Endothelial cell of umbilical vein (primary cell): ENCODE results near the gene USP12. TPM values are rescaled to one million over a fixed set of nuclear protein-coding genes. Genes with fewer than 3 reads are reported as not detected.

ENCODE experiments used
- BruUV-seq: library from RNA; stranded (reverse); fragments of 400-500 nt; replicated peaks from 2 replicates; lab custom pipeline; 2021; lab: Mats Ljungman, UMichigan
- CTCF ChIA-PET: fragments of 300-600, 350-600 bp; sonication (Branson Sonifier 250); formaldehyde crosslinking; loops from one replicate; lab custom pipeline; 2021; ENCODE audit warnings: antibody characterized with exemption, inconsistent platforms; lab: Charles Lee
- POLR2A ChIA-PET: fragments of 300-600, 350-600 bp; sonication (Branson Sonifier 250); formaldehyde crosslinking; loops from one replicate; lab custom pipeline; 2021; ENCODE audit warnings: antibody characterized with exemption, inconsistent platforms; lab: Charles Lee
- DNase-seq: peaks from one replicate; pipeline ENCODE4 v3.0.0-alpha.2; 2011; ENCODE audit warnings: low read depth, low spot score
- FAIRE-seq: peaks from 2 replicates; lab custom pipeline; 2011; peaks lifted over from hg19 to GRCh38; lab: Jason Lieb, UNC
- H2AFZ ChIP-seq: 2 replicates; pipeline ENCODE4 v1.6.0; 2012; ENCODE audit warnings: low read depth, low read length, control low read depth, inconsistent platforms
- H3K27ac ChIP-seq: 2 replicates; pipeline ENCODE4 v1.5.1; 2011; ENCODE audit warnings: low read depth, mild to moderate bottlenecking, control low read depth, low read length, moderate library complexity; ENCODE audit not compliant: insufficient read depth
- H3K27me3 ChIP-seq, 2 experiments: 2 replicates each; pipeline versions ENCODE4 v1.6.0 to v1.6.1; 2011; ENCODE audit warnings: low read length in 2 of 2, mixed read lengths in 1 of 2; ENCODE audit not compliant: control insufficient read depth in 2 of 2, insufficient read depth in 2 of 2
- H3K36me3 ChIP-seq, 2 experiments: 2 replicates in 1 of 2; 3 replicates in 1 of 2; pipeline ENCODE4 v1.5.1; 2011; ENCODE audit warnings: low read length in 2 of 2, mild to moderate bottlenecking in 1 of 2, moderate library complexity in 1 of 2; ENCODE audit not compliant: control insufficient read depth in 2 of 2, insufficient read depth in 2 of 2; ENCODE audit errors: extremely low read depth in 1 of 2
- H3K4me1 ChIP-seq: 3 replicates; pipeline ENCODE4 v1.5.1; 2011; ENCODE audit warnings: mild to moderate bottlenecking, low read length; ENCODE audit not compliant: control insufficient read depth, insufficient read depth; ENCODE audit errors: extremely low read depth
- H3K4me2 ChIP-seq: 2 replicates; pipeline ENCODE4 v1.6.1; 2011; ENCODE audit warnings: low read length, control low read depth, mixed read lengths; ENCODE audit not compliant: insufficient read depth
- H3K4me3 ChIP-seq, 3 experiments: fragments of 200-600 bp in 1 of 3; sonication (generic), shearing (Covaris generic) in 1 of 3; replicated peaks in 1 of 3; 2 replicates each; pipeline ENCODE4 v1.5.1; 2011 to 2016; ENCODE audit warnings: control low read depth in 3 of 3, low read length in 3 of 3, mild to moderate bottlenecking in 2 of 3, inconsistent platforms in 1 of 3, low read depth in 1 of 3, moderate library complexity in 1 of 3; ENCODE audit not compliant: insufficient read depth in 1 of 3
- H3K79me2 ChIP-seq: 2 replicates; pipeline ENCODE4 v1.6.0; 2012; ENCODE audit warnings: low read length, inconsistent platforms; ENCODE audit not compliant: control insufficient read depth, insufficient read depth
- H3K9ac ChIP-seq: replicated peaks from 2 replicates; pipeline ENCODE3; 2011; ENCODE audit warnings: low read length, control low read depth; ENCODE audit not compliant: insufficient read depth; ENCODE audit errors: extremely low read depth
- H3K9me1 ChIP-seq: replicated peaks from 3 replicates; pipeline ENCODE4 v1.6.0; 2011; ENCODE audit warnings: mild to moderate bottlenecking, low read length; ENCODE audit not compliant: control insufficient read depth, insufficient read depth; ENCODE audit errors: extremely low read depth
- H3K9me3 ChIP-seq: replicated peaks from 2 replicates; pipeline ENCODE4 v1.5.1; 2012; ENCODE audit warnings: low read length, inconsistent platforms; ENCODE audit not compliant: control insufficient read depth, insufficient read depth
- H4K20me1 ChIP-seq: replicated peaks from 2 replicates; pipeline ENCODE3; 2011; ENCODE audit warnings: mild to moderate bottlenecking, low read length; ENCODE audit not compliant: control insufficient read depth, insufficient read depth; ENCODE audit errors: extremely low read depth
- EZH2 ChIP-seq: IDR thresholded peaks from 2 replicates; pipeline ENCODE4 v1.6.1; 2012; ENCODE audit warnings: borderline replicate concordance, low read depth, mild to moderate bottlenecking, moderate library complexity, low read length, inconsistent platforms; ENCODE audit not compliant: severe bottlenecking
- FOS ChIP-seq: IDR thresholded peaks from 2 replicates; pipeline ENCODE4 v1.6.1; 2011; ENCODE audit warnings: mild to moderate bottlenecking, low read length, moderate library complexity, borderline replicate concordance; ENCODE audit not compliant: insufficient read depth
- GATA2 ChIP-seq: IDR thresholded peaks from 2 replicates; pipeline ENCODE4 v1.7.0; 2011; ENCODE audit warnings: low read depth, mild to moderate bottlenecking, moderate library complexity, mixed read lengths, low read length; ENCODE audit not compliant: insufficient read length, insufficient read depth
- MYC ChIP-seq: IDR thresholded peaks from one replicate; pipeline ENCODE4 v1.6.1; 2011; ENCODE audit warnings: mild to moderate bottlenecking, low read depth, low read length
- POLR2A ChIP-seq: IDR thresholded peaks from 2 replicates; pipeline ENCODE4 v1.6.1; 2012; ENCODE audit warnings: low read depth, mild to moderate bottlenecking, control low read depth, low read length
- POLR2AphosphoS5 ChIP-seq: IDR thresholded peaks from 2 replicates; pipeline ENCODE4 v1.6.1; 2012; ENCODE audit warnings: low read depth, mild to moderate bottlenecking, control low read depth, low read length, moderate library complexity; ENCODE audit not compliant: insufficient read depth
- dilution Hi-C: fragments of 300-500 bp; cut with MboI; formaldehyde crosslinking; loops from one replicate; pipeline ENCODE4 v1.15.0; 2019; ENCODE audit warnings: low sequenced_read_pairs; ENCODE audit not compliant: extremely low pct_ligation_motif_present
- intact Hi-C: fragments of 100-400 bp; cut with micrococcal nuclease; formaldehyde crosslinking; loops from one replicate; pipeline ENCODE4 v1.10.0; 2022
- polyA plus RNA-seq, 4 experiments: library from polyadenylated mRNA; depleted of rRNA in 3 of 4; stranded (reverse) in 3 of 4; unstranded in 1 of 4; fragments of >200 nt; gene quantifications; 2 replicates each; pipeline versions ENCODE4 v1.2.1 to v1.2.3, GENCODE V29; 2011 to 2012; ENCODE audit warnings: missing spikeins in 1 of 4
- total RNA-seq: library from RNA; stranded (reverse); gene quantifications from 2 replicates; pipeline ENCODE4 v1.2.3, GENCODE V29; 2021
- TF ChIP-seq, protein P1 (sequence below), 2 donors: IDR thresholded peaks; 1 replicate in 1 of 2; 2 replicates in 1 of 2; pipeline ENCODE4 v1.5.1; 2011; ENCODE audit warnings: low read length in 2 of 2, mild to moderate bottlenecking in 2 of 2, moderate library complexity in 2 of 2, control low read depth in 1 of 2, inconsistent platforms in 1 of 2, low read depth in 1 of 2; ENCODE audit not compliant: insufficient read depth in 1 of 2; ENCODE audit errors: extremely low read depth in 1 of 2
- TF ChIP-seq, protein P2 (sequence below): IDR thresholded peaks from 2 replicates; pipeline ENCODE4 v1.6.1; 2011; ENCODE audit not compliant: insufficient read depth, insufficient read length

Gene USP12
- total and polyA plus RNA-seq, 2 donors (not counting 3 experiments of a cell fraction or from before 2014, with no cell fraction given), result 6.2 to 33.4 TPM

DNA sequence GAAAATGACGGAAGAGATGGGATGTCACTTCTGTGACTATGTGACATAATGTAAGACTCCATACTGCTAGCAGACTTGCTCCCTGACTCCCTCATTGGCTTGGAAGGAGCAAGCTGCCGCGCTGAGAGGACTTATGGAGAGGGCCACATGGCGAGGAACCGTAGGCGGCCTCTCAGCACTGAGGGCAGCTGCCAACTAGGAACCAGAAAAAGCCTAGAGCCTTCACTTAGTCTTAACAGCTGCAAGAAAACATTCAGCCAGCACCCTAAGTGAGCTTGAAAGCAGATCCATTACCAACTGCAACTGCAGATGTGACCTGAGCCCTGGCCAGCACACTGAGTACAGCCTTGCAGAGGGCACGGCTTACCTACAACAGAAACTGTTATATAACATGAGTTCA lies 33.9 kb downstream of the USP12 start:
- intact Hi-C loops (no loop called here), dilution Hi-C loops (no loop called here)
- peaks cover 7% of the 10 kb centered on the region for H3K4me1 ChIP-seq
- no peaks in the 10 kb centered on the region for H3K9me1 ChIP-seq
- peaks cover 5% of the 10 kb centered on the region for H4K20me1 ChIP-seq
- ChIA-PET POLR2A (no interaction called here), CTCF (interaction anchor here (1.0 kb wide), 1 partner anchor 9 kb away, joined by 5 read pairs; no protein-coding TSS in a partner anchor)
- peaks cover 100% of the 10 kb centered on the region for H3K79me2 ChIP-seq
- H3K4me2 ChIP-seq, result no peak overlapping the region
- H3K9ac ChIP-seq, result no peak overlapping the region
- no peaks in the 10 kb centered on the region for H3K27me3 ChIP-seq
- FAIRE-seq (no peak), DNase-seq (no peak)
- no TSS peak for BruUV-seq
- no peak overlapping the region for H2AFZ ChIP-seq
- H3K9me3 ChIP-seq, result no peaks in the 10 kb centered on the region
- no peak overlapping the region for H3K27ac ChIP-seq
- TF ChIP-seq FOS, result no peak
- TF ChIP-seq, protein P1, sequence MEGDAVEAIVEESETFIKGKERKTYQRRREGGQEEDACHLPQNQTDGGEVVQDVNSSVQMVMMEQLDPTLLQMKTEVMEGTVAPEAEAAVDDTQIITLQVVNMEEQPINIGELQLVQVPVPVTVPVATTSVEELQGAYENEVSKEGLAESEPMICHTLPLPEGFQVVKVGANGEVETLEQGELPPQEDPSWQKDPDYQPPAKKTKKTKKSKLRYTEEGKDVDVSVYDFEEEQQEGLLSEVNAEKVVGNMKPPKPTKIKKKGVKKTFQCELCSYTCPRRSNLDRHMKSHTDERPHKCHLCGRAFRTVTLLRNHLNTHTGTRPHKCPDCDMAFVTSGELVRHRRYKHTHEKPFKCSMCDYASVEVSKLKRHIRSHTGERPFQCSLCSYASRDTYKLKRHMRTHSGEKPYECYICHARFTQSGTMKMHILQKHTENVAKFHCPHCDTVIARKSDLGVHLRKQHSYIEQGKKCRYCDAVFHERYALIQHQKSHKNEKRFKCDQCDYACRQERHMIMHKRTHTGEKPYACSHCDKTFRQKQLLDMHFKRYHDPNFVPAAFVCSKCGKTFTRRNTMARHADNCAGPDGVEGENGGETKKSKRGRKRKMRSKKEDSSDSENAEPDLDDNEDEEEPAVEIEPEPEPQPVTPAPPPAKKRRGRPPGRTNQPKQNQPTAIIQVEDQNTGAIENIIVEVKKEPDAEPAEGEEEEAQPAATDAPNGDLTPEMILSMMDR (IDR thresholded peaks at IDR 0.05; ENCODE audit: extremely low read depth in 1 of 2, insufficient read depth in 1 of 2, low read depth in 1 of 2, low read length in 2 of 2), result no peak
- no peak for TF ChIP-seq GATA2
- no peak overlapping the region for H3K4me3 ChIP-seq
- peaks cover 0 to 5% of the 10 kb centered on the region in 2 experiments for H3K36me3 ChIP-seq

DNA sequence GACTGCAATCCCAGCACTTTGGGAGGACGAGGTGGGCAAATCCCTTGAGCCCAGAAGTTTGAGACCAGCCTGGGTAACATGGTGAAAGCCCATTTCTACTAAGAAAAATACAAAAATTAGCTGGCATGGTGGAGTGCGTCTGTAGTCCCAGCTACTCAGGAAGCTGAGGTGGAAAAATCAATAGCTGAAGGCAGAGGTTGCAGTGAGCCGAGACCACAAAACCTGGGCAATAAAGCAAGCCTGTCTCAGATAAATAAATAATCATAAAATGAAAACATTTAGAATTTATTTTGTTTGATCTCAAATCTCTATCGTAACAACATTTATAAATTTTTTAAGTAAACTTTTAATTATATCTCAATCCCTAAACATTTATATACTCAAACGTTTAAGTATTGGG lies 36.6 kb downstream of the USP12 start:
- H2AFZ ChIP-seq, result no peak overlapping the region
- H3K9me3 ChIP-seq, result no peaks in the 10 kb centered on the region
- H4K20me1 ChIP-seq, result peaks cover 7% of the 10 kb centered on the region
- H3K4me1 ChIP-seq, result peaks cover 26% of the 10 kb centered on the region
- H3K4me2 ChIP-seq, result no peak overlapping the region
- H3K27ac ChIP-seq, result no peak overlapping the region
- peak; percentile 17 for DNase-seq
- TF ChIP-seq, protein P1 (IDR thresholded peaks at IDR 0.05; ENCODE audit: extremely low read depth in 1 of 2, insufficient read depth in 1 of 2, low read depth in 1 of 2, low read length in 2 of 2), result no peak
- no peak for TF ChIP-seq POLR2A
- TF ChIP-seq POLR2AphosphoS5, result no peak
- TF ChIP-seq MYC, result no peak
- TF ChIP-seq, protein P2, sequence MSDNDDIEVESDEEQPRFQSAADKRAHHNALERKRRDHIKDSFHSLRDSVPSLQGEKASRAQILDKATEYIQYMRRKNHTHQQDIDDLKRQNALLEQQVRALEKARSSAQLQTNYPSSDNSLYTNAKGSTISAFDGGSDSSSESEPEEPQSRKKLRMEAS, result no peak
- no peak for TF ChIP-seq EZH2
- intact Hi-C loops, result no loop called here
- H3K9me1 ChIP-seq, result no peaks in the 10 kb centered on the region
- ChIA-PET POLR2A (no interaction called here), CTCF (interaction anchor here (1.2 kb wide), 1 partner anchor 15 kb away, joined by 3 read pairs; no protein-coding TSS in a partner anchor)
- no peaks in the 10 kb centered on the region for H3K36me3 ChIP-seq
- peaks cover 99% of the 10 kb centered on the region for H3K79me2 ChIP-seq
- FAIRE-seq, result no peak
- no peak overlapping the region for H3K9ac ChIP-seq
- no peak overlapping the region for H3K4me3 ChIP-seq
- no peaks in the 10 kb centered on the region for H3K27me3 ChIP-seq
- BruUV-seq, result no TSS peak
- dilution Hi-C loops, result no loop called here
